Metanephros (tissue), 2 donors: Measurements from ENCODE around the gene TLL1. TPM values are rescaled to one million over a fixed set of nuclear protein-coding genes. Genes with fewer than 3 reads are reported as not detected.

ENCODE experiments used
- small RNA-seq: library from RNA; depleted of rRNA; stranded (forward); fragments of <200 nt; gene quantifications from one replicate; pipeline ENCODE3, GENCODE V24; 2014; ENCODE audit warnings: low replicate concordance
- total RNA-seq: library from RNA; depleted of rRNA; stranded (reverse); fragments of >200 nt; gene quantifications from one replicate; pipeline ENCODE4 v1.2.3, GENCODE V29; 2014

Gene TLL1
- 4.1 TPM for total RNA-seq

GRCh38 chr4:165872461-165873297 lies at the start of gene TLL1:
TSS of gene TLL1 (plus strand) at chr4:165873237. CDS start at chr4:165873905, 668 bp downstream.

Small RNA genes lying within 50 kb of the gene (small RNA-seq; reads per million reads assigned to genes)
- gene RNA5SP170 = not detected
